Measurements from ENCODE around the gene MMADHC. TPM values are rescaled to one million over a fixed set of nuclear protein-coding genes. Genes with fewer than 3 reads are reported as not detected.

The MMADHC gene
- total and polyA plus RNA-seq, 2 of the 13 experiments (the other 11 are each of a cell fraction or from before 2014, with no cell fraction given), result 90.2 to 210 TPM

DNA sequence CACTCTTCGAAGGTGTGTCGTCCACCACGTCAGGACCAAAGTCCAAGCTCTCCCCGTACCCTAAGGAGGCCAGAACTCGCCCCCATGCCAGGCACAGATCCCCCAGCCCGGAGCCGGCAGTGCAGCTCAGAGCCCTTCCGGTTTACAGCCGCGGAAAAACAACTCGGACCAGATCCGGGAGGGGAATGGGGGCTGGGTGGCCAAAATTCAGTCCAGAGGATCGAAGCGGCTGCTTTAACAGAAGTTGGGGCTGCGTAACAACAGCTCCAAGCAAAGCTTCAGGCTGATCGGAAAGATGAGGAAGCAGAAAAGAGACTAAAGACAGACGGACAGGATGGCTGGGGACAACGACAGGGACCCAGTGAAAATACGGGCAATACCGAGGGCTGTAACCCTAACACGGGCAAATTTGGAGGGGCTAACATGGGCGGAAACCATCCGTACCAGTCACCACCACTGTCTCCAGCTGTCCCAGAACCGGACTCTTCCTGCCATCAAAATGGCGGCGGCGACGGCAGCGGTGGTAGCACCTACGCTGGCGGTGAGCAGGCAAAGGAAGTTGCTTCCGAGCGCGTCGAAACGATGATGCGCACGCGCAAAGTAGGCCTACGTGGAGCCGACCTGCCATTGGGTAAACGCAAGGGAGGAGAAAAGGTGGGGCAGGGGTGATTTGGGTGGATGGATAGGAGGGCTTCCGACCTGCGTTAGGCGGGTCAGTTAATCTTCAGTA is at the start of gene MMADHC (continued):
- peak; percentile 93 for TF ChIP-seq SRSF1 (optimal IDR thresholded peaks at IDR 0.05; ENCODE audit: low read depth, low read length)
- peak; percentile 88 for TF ChIP-seq REPIN1 (CRISPR knock-in tag; IDR thresholded peaks at IDR 0.05; ENCODE audit: borderline replicate concordance, low read depth)
- TF ChIP-seq ZNF775 (CRISPR knock-in tag; IDR thresholded peaks at IDR 0.05; ENCODE audit: borderline replicate concordance), result peak; percentile 34; the same call in 1 of the 2 replicates
- peak; percentile 87; the same call in 1 of the 2 replicates for TF ChIP-seq PITX1 (CRISPR knock-in tag; IDR thresholded peaks at IDR 0.05)
- TF ChIP-seq ZNF331 (CRISPR knock-in tag; IDR thresholded peaks at IDR 0.05), result peak; percentile 67; the same call in 1 of the 2 replicates
- peak; percentile 78 for TF ChIP-seq ARNT2 (CRISPR knock-in tag; IDR thresholded peaks at IDR 0.05; ENCODE audit: low read depth)
- peak; percentile 98; the same call in 1 of the 2 replicates for TF ChIP-seq ZNF230 (CRISPR knock-in tag; IDR thresholded peaks at IDR 0.05)
- TF ChIP-seq, protein P1, sequence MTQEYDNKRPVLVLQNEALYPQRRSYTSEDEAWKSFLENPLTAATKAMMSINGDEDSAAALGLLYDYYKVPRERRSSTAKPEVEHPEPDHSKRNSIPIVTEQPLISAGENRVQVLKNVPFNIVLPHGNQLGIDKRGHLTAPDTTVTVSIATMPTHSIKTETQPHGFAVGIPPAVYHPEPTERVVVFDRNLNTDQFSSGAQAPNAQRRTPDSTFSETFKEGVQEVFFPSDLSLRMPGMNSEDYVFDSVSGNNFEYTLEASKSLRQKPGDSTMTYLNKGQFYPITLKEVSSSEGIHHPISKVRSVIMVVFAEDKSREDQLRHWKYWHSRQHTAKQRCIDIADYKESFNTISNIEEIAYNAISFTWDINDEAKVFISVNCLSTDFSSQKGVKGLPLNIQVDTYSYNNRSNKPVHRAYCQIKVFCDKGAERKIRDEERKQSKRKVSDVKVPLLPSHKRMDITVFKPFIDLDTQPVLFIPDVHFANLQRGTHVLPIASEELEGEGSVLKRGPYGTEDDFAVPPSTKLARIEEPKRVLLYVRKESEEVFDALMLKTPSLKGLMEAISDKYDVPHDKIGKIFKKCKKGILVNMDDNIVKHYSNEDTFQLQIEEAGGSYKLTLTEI (CRISPR knock-in tag; conservative IDR thresholded peaks at IDR 0.05), result no peak
- peak; percentile 88 for TF ChIP-seq U2AF1 (optimal IDR thresholded peaks at IDR 0.05; ENCODE audit: low read depth, low read length)
- TF ChIP-seq ZNF563 (CRISPR knock-in tag; IDR thresholded peaks at IDR 0.05), result peak; percentile 88
- peak; percentile 62; the same call in 1 of the 2 replicates for TF ChIP-seq ZNF44 (CRISPR knock-in tag; IDR thresholded peaks at IDR 0.05)
- no peak for TF ChIP-seq FOXP1 (IDR thresholded peaks at IDR 0.05)
- 0 out of 2 replicates have a peak, but pooled peaks have one; percentile 11 for TF ChIP-seq FOXP1 (CRISPR knock-in tag; IDR thresholded peaks at IDR 0.05)
- TF ChIP-seq ZNF460 (CRISPR knock-in tag; IDR thresholded peaks at IDR 0.05; ENCODE audit: borderline replicate concordance), result no peak
- no peak for TF ChIP-seq SRSF4 (IDR thresholded peaks at IDR 0.05; ENCODE audit: low read depth, low read length, poor library complexity, severe bottlenecking)
- no peak for TF ChIP-seq ATM (IDR thresholded peaks at IDR 0.05; ENCODE audit: borderline replicate concordance)
- no peak for TF ChIP-seq TCF12 (IDR thresholded peaks at IDR 0.05)
- peak; percentile 20; the same call in 1 of the 2 replicates for TF ChIP-seq TCF12 (CRISPR knock-in tag; IDR thresholded peaks at IDR 0.05)
- TF ChIP-seq PAF1 (CRISPR knock-in tag; IDR thresholded peaks at IDR 0.05), result no peak
- TF ChIP-seq, protein P2, sequence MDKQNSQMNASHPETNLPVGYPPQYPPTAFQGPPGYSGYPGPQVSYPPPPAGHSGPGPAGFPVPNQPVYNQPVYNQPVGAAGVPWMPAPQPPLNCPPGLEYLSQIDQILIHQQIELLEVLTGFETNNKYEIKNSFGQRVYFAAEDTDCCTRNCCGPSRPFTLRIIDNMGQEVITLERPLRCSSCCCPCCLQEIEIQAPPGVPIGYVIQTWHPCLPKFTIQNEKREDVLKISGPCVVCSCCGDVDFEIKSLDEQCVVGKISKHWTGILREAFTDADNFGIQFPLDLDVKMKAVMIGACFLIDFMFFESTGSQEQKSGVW (CRISPR knock-in tag; IDR thresholded peaks at IDR 0.05; ENCODE audit: borderline replicate concordance), result no peak
- TF ChIP-seq FOXC1 (CRISPR knock-in tag; IDR thresholded peaks at IDR 0.05; ENCODE audit: borderline replicate concordance), result peak; percentile 62; the same call in 1 of the 2 replicates
- peak; percentile 85; the same call in 1 of the 2 replicates for TF ChIP-seq TMF1 (CRISPR knock-in tag; IDR thresholded peaks at IDR 0.05; ENCODE audit: low read depth)
- peak; percentile 98 for TF ChIP-seq POLR2G (IDR thresholded peaks at IDR 0.05; ENCODE audit: low read depth, low read length)
- peak; percentile 74; the same call in 1 of the 2 replicates for TF ChIP-seq MXD4 (CRISPR knock-in tag; IDR thresholded peaks at IDR 0.05)
- TF ChIP-seq ZNF615 (CRISPR knock-in tag; IDR thresholded peaks at IDR 0.05; ENCODE audit: borderline replicate concordance), result peak; percentile 89; the same call in 1 of the 2 replicates
- TF ChIP-seq ZNF337 (CRISPR knock-in tag; IDR thresholded peaks at IDR 0.05; ENCODE audit: borderline replicate concordance, low read depth), result peak; percentile 82; the same call in 1 of the 2 replicates
- TF ChIP-seq ZNF746 (CRISPR knock-in tag; IDR thresholded peaks at IDR 0.05), result peak; percentile 82

Data from HepG2 (cell line).